K562 (cell line): ENCODE results near the gene PVALEF. TPM values are rescaled to one million over a fixed set of nuclear protein-coding genes. Genes with fewer than 3 reads are reported as not detected.

Source experiments
- ATAC-seq: fragments of 200-7000 bp; cut with Tn5 transposase; 3 replicates; pipeline ENCODE4 v1.9.1; 2020; ENCODE audit warnings: moderate library complexity
- BruUV-seq: library from RNA; stranded (reverse); fragments of 400-500 nt; replicated peaks from 2 replicates; lab custom pipeline; 2021; lab: Mats Ljungman, UMichigan
- CTCF ChIA-PET: fragments of 300-600 bp; formaldehyde crosslinking; extraction: SDS; loops from one replicate; lab custom pipeline; 2021; ENCODE audit warnings: low intra/inter-chr PET ratio; lab: Yijun Ruan, JAX
- POLR2A ChIA-PET: fragments of 300-600, 350-650 bp; sonication (Branson Sonifier 250); formaldehyde crosslinking; extraction: SDS; loops from one replicate; lab custom pipeline; 2021; ENCODE audit warnings: antibody characterized with exemption, inconsistent platforms; lab: Yijun Ruan, JAX
- DNase-seq, 4 experiments: peaks; one replicate each; pipeline versions ENCODE4 v3.0.0 to v3.0.0-alpha.2; 2011 to 2018; ENCODE audit warnings: low spot score in 3 of 4, mixed read lengths in 3 of 4; ENCODE audit errors: extremely low read depth in 1 of 4
- FAIRE-seq: peaks from 2 replicates; lab custom pipeline; 2011; peaks lifted over from hg19 to GRCh38; lab: Jason Lieb, UNC
- H2AFZ ChIP-seq: 2 replicates; pipeline ENCODE4 v1.6.0; 2011; ENCODE audit warnings: low read depth, low read length, control low read depth, inconsistent platforms
- H3K27ac ChIP-seq: fragments of 200-600 bp; 3 replicates; pipeline ENCODE4 v1.8.0; 2011; ENCODE audit warnings: low read depth, mild to moderate bottlenecking, control low read depth, inconsistent platforms, low read length, moderate library complexity, mixed read lengths; ENCODE audit errors: extremely low read depth
- H3K27me3 ChIP-seq, 2 experiments: fragments of 300-600 bp in 1 of 2; 2 replicates in 1 of 2; 3 replicates in 1 of 2; pipeline versions ENCODE4 v1.6.0 to v1.8.0; 2011; ENCODE audit warnings: inconsistent platforms in 2 of 2, low read length in 2 of 2, mild to moderate bottlenecking in 1 of 2, mixed read lengths in 1 of 2, moderate library complexity in 1 of 2; ENCODE audit not compliant: control insufficient read depth in 2 of 2, insufficient read depth in 2 of 2
- H3K36me3 ChIP-seq: fragments of 300-600 bp; 3 replicates; pipeline ENCODE4 v1.8.0; 2011; ENCODE audit warnings: mild to moderate bottlenecking, low read length, inconsistent platforms; ENCODE audit not compliant: control insufficient read depth, insufficient read depth
- H3K4me1 ChIP-seq, 2 experiments: fragments of 200-600 bp in 1 of 2; replicated peaks in 1 of 2; 2 replicates in 1 of 2; 3 replicates in 1 of 2; pipeline versions ENCODE4 v1.5.1 to v1.8.0; 2011; ENCODE audit warnings: inconsistent platforms in 2 of 2, low read length in 2 of 2, mild to moderate bottlenecking in 1 of 2, mixed read lengths in 1 of 2, moderate library complexity in 1 of 2; ENCODE audit not compliant: control insufficient read depth in 2 of 2, insufficient read depth in 2 of 2
- H3K4me2 ChIP-seq: 2 replicates; pipeline ENCODE4 v1.6.1; 2011; ENCODE audit warnings: low read length, control low read depth, inconsistent platforms, mixed read lengths; ENCODE audit not compliant: insufficient read depth
- H3K4me3 ChIP-seq: fragments of 200-600 bp; sonication (generic), shearing (Covaris generic); 2 replicates; pipeline ENCODE4 v1.5.1; 2016; ENCODE audit warnings: control low read depth, inconsistent platforms
- H3K79me2 ChIP-seq: fragments of 200-600 bp; 3 replicates; pipeline ENCODE4 v1.8.0; 2011; ENCODE audit warnings: low read length, inconsistent platforms; ENCODE audit not compliant: control insufficient read depth, insufficient read depth
- H3K9ac ChIP-seq, 2 experiments: 2 replicates each; pipeline versions ENCODE4 v1.6.0 to v1.6.1; 2011; ENCODE audit warnings: low read depth in 2 of 2, low read length in 2 of 2, control low read depth in 1 of 2, inconsistent platforms in 1 of 2, mild to moderate bottlenecking in 1 of 2, mixed read lengths in 1 of 2; ENCODE audit not compliant: insufficient read depth in 1 of 2
- H3K9me1 ChIP-seq: one replicate; pipeline ENCODE4 v1.6.0; 2011; ENCODE audit warnings: inconsistent platforms, mild to moderate bottlenecking, low read length, moderate library complexity; ENCODE audit not compliant: control insufficient read depth, insufficient read depth
- H3K9me3 ChIP-seq: replicated peaks from 2 replicates; pipeline ENCODE4 v1.5.1; 2011; ENCODE audit warnings: low read depth, low read length, inconsistent platforms; ENCODE audit not compliant: control insufficient read depth, insufficient read depth
- H4K20me1 ChIP-seq: replicated peaks from 2 replicates; pipeline ENCODE4 v1.6.1; 2011; ENCODE audit warnings: low read length, inconsistent platforms, mixed read lengths; ENCODE audit not compliant: control insufficient read depth, insufficient read depth
- DMBX1 ChIP-seq: fragments of 250-450 bp; sonication (Bioruptor Pico); IDR thresholded peaks from 2 replicates; pipeline ENCODE4 v1.8.0; 2022; ENCODE audit warnings: inconsistent platforms, mild to moderate bottlenecking, moderate library complexity, borderline replicate concordance
- ETV6 ChIP-seq, 3 experiments: fragments of 150-350 bp in 1 of 3; sonication (generic) in 1 of 3; formaldehyde crosslinking in 1 of 3; IDR thresholded peaks; 2 replicates each; pipeline versions ENCODE4 v1.6.1 to v1.8.0; 2014 to 2022; ENCODE audit warnings: borderline replicate concordance in 2 of 3, low read depth in 2 of 3, antibody characterized with exemption in 1 of 3, low read length in 1 of 3, mild to moderate bottlenecking in 1 of 3, missing genetic modification reagents in 1 of 3
- HDAC3 ChIP-seq: fragments of 450-650 bp; IDR thresholded peaks from 2 replicates; pipeline ENCODE4 v1.6.1; 2018; ENCODE audit warnings: borderline replicate concordance, mild to moderate bottlenecking, moderate library complexity; ENCODE audit not compliant: partially characterized antibody
- NEUROD1 ChIP-seq: fragments of 150-350 bp; IDR thresholded peaks from 2 replicates; pipeline ENCODE4 v1.6.1; 2014; ENCODE audit warnings: borderline replicate concordance, low read length, low read depth; ENCODE audit not compliant: partially characterized antibody
- NFIC ChIP-seq: fragments of 450-650 bp; IDR thresholded peaks from 2 replicates; pipeline ENCODE4 v1.6.1; 2017; ENCODE audit warnings: mild to moderate bottlenecking, inconsistent platforms
- POLR2B ChIP-seq: fragments of 450-650 bp; IDR thresholded peaks from 2 replicates; pipeline ENCODE4 v1.6.1; 2018; ENCODE audit warnings: low read depth; ENCODE audit not compliant: partially characterized antibody
- ZNF282 ChIP-seq: sonication (generic); formaldehyde crosslinking; IDR thresholded peaks from 2 replicates; pipeline ENCODE4 v1.8.1; 2023; ENCODE audit warnings: missing genetic modification reagents
- WGBS: fragments of 100-300 bp; shearing (Covaris generic); methylation state at CpG from one replicate; pipeline ENCODE4 v1.1.6; 2016; ENCODE audit warnings: low coverage, mixed read lengths; ENCODE audit not compliant: insufficient coverage; ENCODE audit errors: missing lambda C conversion rate; 5-methylcytosine and 5-hydroxymethylcytosine counted together
- in situ Hi-C: fragments of 300-500 bp; cut with MboI; formaldehyde crosslinking; loops from 4 replicates; pipeline ENCODE4 v1.15.0; 2018; ENCODE audit warnings: inconsistent platforms, mixed read lengths
- intact Hi-C: fragments of 100-400 bp; cut with micrococcal nuclease; formaldehyde crosslinking; loops from 2 replicates; pipeline ENCODE4 v1.14.2; 2022
- polyA plus RNA-seq, 8 experiments: library from polyadenylated mRNA; depleted of rRNA in 4 of 8; stranded (reverse) in 5 of 8; unstranded in 3 of 8; fragments of >200 nt; fragmentation: Nextera tagmentation in 2 of 8; fragmentation: Illumina TruSeq in 1 of 8; extraction: Ambion mirVana in 2 of 8; extraction: Trizol in 1 of 8; gene quantifications; 2 replicates each; pipeline versions ENCODE4 v1.2.1 to v1.2.3, GENCODE V29; 2011 to 2014; ENCODE audit warnings: inconsistent platforms in 1 of 8, missing spikeins in 1 of 8
- total RNA-seq, 7 experiments: library from RNA; depleted of rRNA in 6 of 7; stranded (reverse); fragments of >200 nt in 6 of 7; fragmentation: Illumina TruSeq in 2 of 7; extraction: Trizol in 2 of 7; gene quantifications; 2 replicates each; pipeline versions ENCODE4 v1.2.1 to v1.2.3, GENCODE V29; 2011 to 2021; ENCODE audit warnings: low replicate concordance in 1 of 7
- TF ChIP-seq, protein P1 (sequence below), 2 experiments: fragments of 450-650 bp in 1 of 2; sonication (generic) in 1 of 2; formaldehyde crosslinking in 1 of 2; IDR thresholded peaks; 2 replicates each; pipeline versions ENCODE4 v1.7.1 to v1.9.0; 2016 to 2022; ENCODE audit warnings: inconsistent platforms in 1 of 2, mild to moderate bottlenecking in 1 of 2, missing genetic modification reagents in 1 of 2
- TF ChIP-seq, protein P2 (sequence below): sonication (generic); formaldehyde crosslinking; IDR thresholded peaks from 2 replicates; pipeline ENCODE4 v1.8.0; 2022; ENCODE audit warnings: mild to moderate bottlenecking, missing genetic modification reagents
- TF ChIP-seq, protein P3 (sequence below), 2 experiments: fragments of 450-650 bp in 1 of 2; sonication (generic) in 1 of 2; formaldehyde crosslinking; conservative IDR thresholded peaks; 2 replicates each; pipeline versions ENCODE4 v1.4.0 to v1.8.1; 2020 to 2022; ENCODE audit warnings: mild to moderate bottlenecking in 1 of 2, missing genetic modification reagents in 1 of 2

PVALEF gene
- total and polyA plus RNA-seq, 9 of the 15 experiments (the other 6 are each of a cell fraction or from before 2014, with no cell fraction given), result not detected

GRCh38 chr17:81206657-81207056 is 41.4 kb downstream of the PVALEF start:
- Histone ChIP-seq H2AFZ (no peak overlapping the region), H3K4me3 (no peak overlapping the region), H3K36me3 (0 out of 3 replicates have a peak, but pooled peaks cover 3% of the 10 kb centered on the region), H3K9ac (no peak overlapping the region), H3K9me1 (no peaks in the 10 kb centered on the region), H3K27ac (no peak overlapping the region), H3K9me3 (no peaks in the 10 kb centered on the region), H3K4me2 (no peak overlapping the region), H4K20me1 (no peaks in the 10 kb centered on the region), H3K79me2 (no peaks in the 10 kb centered on the region), H3K4me1 (peaks cover 0 to 16% of the 10 kb centered on the region in 2 experiments; a peak in 2 of 5 replicates), H3K27me3 (no peaks in the 10 kb centered on the region)
- WGBS, result 87% methylated on average over 9 of the region's 12 CpGs
- in situ Hi-C loops (no loop called here), intact Hi-C loops (no loop called here)
- no peak for DNase-seq
- CTCF ChIA-PET, result interaction anchor here (0.7 kb wide), 1 partner anchor 19 kb away, joined by 4 read pairs; no protein-coding TSS in a partner anchor
- no peak for FAIRE-seq
- no TSS peak for BruUV-seq
- no peak for ATAC-seq
- POLR2A ChIA-PET, result interaction anchor here (0.6 kb wide), 1 partner anchor 35 kb away, joined by 3 read pairs; no protein-coding TSS in a partner anchor
- TF ChIP-seq NEUROD1 (no peak), POLR2B (no peak), HDAC3 (no peak), ETV6 (IDR thresholded peaks at IDR 0.05; ENCODE audit: borderline replicate concordance in 1 of 2, low read depth in 2 of 2, low read length in 1 of 2) (no peak), ETV6 (CRISPR knock-in tag; IDR thresholded peaks at IDR 0.05; ENCODE audit: borderline replicate concordance) (no peak), NFIC (no peak), ZNF282 (CRISPR knock-in tag) (no peak), DMBX1 (CRISPR knock-in tag) (no peak)
- TF ChIP-seq, protein P1, sequence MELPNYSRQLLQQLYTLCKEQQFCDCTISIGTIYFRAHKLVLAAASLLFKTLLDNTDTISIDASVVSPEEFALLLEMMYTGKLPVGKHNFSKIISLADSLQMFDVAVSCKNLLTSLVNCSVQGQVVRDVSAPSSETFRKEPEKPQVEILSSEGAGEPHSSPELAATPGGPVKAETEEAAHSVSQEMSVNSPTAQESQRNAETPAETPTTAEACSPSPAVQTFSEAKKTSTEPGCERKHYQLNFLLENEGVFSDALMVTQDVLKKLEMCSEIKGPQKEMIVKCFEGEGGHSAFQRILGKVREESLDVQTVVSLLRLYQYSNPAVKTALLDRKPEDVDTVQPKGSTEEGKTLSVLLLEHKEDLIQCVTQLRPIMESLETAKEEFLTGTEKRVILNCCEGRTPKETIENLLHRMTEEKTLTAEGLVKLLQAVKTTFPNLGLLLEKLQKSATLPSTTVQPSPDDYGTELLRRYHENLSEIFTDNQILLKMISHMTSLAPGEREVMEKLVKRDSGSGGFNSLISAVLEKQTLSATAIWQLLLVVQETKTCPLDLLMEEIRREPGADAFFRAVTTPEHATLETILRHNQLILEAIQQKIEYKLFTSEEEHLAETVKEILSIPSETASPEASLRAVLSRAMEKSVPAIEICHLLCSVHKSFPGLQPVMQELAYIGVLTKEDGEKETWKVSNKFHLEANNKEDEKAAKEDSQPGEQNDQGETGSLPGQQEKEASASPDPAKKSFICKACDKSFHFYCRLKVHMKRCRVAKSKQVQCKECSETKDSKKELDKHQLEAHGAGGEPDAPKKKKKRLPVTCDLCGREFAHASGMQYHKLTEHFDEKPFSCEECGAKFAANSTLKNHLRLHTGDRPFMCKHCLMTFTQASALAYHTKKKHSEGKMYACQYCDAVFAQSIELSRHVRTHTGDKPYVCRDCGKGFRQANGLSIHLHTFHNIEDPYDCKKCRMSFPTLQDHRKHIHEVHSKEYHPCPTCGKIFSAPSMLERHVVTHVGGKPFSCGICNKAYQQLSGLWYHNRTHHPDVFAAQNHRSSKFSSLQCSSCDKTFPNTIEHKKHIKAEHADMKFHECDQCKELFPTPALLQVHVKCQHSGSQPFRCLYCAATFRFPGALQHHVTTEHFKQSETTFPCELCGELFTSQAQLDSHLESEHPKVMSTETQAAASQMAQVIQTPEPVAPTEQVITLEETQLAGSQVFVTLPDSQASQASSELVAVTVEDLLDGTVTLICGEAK (IDR thresholded peaks at IDR 0.05), result no peak
- TF ChIP-seq, protein P1 (CRISPR knock-in tag; IDR thresholded peaks at IDR 0.05), result no peak
- TF ChIP-seq, protein P2, sequence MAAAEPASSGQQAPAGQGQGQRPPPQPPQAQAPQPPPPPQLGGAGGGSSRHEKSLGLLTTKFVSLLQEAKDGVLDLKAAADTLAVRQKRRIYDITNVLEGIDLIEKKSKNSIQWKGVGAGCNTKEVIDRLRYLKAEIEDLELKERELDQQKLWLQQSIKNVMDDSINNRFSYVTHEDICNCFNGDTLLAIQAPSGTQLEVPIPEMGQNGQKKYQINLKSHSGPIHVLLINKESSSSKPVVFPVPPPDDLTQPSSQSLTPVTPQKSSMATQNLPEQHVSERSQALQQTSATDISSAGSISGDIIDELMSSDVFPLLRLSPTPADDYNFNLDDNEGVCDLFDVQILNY (CRISPR knock-in tag), result no peak
- TF ChIP-seq, protein P3, sequence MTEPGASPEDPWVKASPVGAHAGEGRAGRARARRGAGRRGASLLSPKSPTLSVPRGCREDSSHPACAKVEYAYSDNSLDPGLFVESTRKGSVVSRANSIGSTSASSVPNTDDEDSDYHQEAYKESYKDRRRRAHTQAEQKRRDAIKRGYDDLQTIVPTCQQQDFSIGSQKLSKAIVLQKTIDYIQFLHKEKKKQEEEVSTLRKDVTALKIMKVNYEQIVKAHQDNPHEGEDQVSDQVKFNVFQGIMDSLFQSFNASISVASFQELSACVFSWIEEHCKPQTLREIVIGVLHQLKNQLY (CRISPR knock-in tag; conservative IDR thresholded peaks at IDR 0.05), result no peak
